Astrocyte (in vitro differentiated cells and primary cell): ENCODE measurements around the gene LARGE1.

Source experiments
- CTCF ChIP-seq: IDR thresholded peaks from 2 replicates; pipeline ENCODE4 v1.5.1; 2011; ENCODE audit warnings: low read depth, mild to moderate bottlenecking, inconsistent platforms, low read length, moderate library complexity; ENCODE audit not compliant: insufficient read depth
- EZH2 ChIP-seq: IDR thresholded peaks from 2 replicates; pipeline ENCODE4 v1.6.1; 2012; ENCODE audit warnings: mild to moderate bottlenecking, low read length, inconsistent platforms; ENCODE audit not compliant: insufficient read depth

GRCh38 chr22:33461698-33462434 lies 458.4 kb downstream of the LARGE1 start:
- TF ChIP-seq EZH2: no peak
- TF ChIP-seq CTCF: no peak
